IPS DF 6.9 (cell line): ENCODE results near the gene PRR12.

Source experiments
- DNase-seq: peaks from one replicate; pipeline ENCODE4 v3.0.0-alpha.2; 2013; ENCODE audit warnings: low read depth, low spot score
- H3K27ac ChIP-seq: one replicate; pipeline ENCODE4 v1.5.1; 2013; ENCODE audit warnings: low read length, control low read depth
- H3K27me3 ChIP-seq: 2 replicates; pipeline ENCODE4 v1.6.1; 2013; ENCODE audit warnings: mild to moderate bottlenecking, low read length; ENCODE audit not compliant: control insufficient read depth, insufficient read depth
- H3K36me3 ChIP-seq: 2 replicates; pipeline ENCODE4 v1.6.1; 2013; ENCODE audit warnings: low read length; ENCODE audit not compliant: control insufficient read depth, insufficient read depth
- H3K4me1 ChIP-seq: 2 replicates; pipeline ENCODE4 v1.6.1; 2013; ENCODE audit warnings: low read length; ENCODE audit not compliant: control insufficient read depth, insufficient read depth
- H3K4me3 ChIP-seq: 2 replicates; pipeline ENCODE4 v1.5.1; 2013; ENCODE audit warnings: mild to moderate bottlenecking, low read length
- H3K9me3 ChIP-seq: 2 replicates; pipeline ENCODE4 v1.6.1; 2013; ENCODE audit warnings: low read length, inconsistent platforms; ENCODE audit not compliant: control insufficient read depth, insufficient read depth
- WGBS: extraction: QIAGEN DNeasy Blood & Tissue Kit; methylation state at CpG from one replicate; pipeline ENCODE4 v1.1.7; 2013; ENCODE audit warnings: mixed read lengths, missing lambda C conversion rate; ENCODE audit not compliant: insufficient read length, insufficient coverage; 5-methylcytosine and 5-hydroxymethylcytosine counted together

PRR12 gene

DNA sequence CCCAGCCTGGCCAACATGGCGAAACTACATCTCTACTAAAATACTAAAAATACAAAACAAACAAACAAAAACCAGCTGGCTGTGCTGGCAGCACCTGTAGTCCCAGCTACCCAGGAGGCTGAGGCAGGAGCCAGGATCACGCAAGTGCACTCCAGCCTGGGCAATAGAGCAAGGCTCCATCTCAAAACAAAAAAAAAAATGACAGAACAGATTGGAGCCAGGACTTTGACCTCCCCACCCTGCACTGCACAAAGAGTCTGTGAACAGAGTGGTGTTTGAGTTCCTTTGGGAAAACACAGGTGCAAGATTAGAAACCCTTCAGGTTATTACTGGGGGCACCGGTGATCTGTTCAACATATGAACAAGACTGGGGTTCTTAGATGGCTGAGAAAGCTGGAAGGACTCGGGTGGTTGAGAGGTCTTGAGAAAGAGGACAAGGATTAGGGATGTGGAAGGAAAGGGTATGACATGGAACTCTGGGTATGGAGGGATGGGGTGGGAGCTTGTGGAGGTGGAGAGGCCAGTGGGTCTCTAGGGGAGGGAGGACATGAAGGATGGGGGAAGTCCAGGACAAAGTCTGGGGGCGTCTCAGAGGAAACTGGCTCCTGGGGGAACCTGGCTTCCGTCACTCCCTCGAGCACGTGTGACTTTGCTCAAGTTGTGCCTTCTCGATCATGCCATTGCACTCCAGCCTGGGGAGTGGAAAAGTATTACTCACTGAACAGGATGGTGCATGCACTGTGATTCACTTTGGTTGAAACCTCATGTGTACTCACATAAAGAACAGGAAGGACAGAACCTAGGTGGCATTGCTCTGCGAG, 37.3 kb upstream of the PRR12 start:
- peaks cover 8% of the 10 kb centered on the region for H3K36me3 ChIP-seq
- H3K4me1 ChIP-seq: no peaks in the 10 kb centered on the region; the same call in 1 of the 2 replicates
- no peak overlapping the region for H3K4me3 ChIP-seq
- H3K9me3 ChIP-seq: no peaks in the 10 kb centered on the region
- 100% methylated on average over 1 of the region's 10 CpGs for WGBS
- no peak for DNase-seq
- H3K27me3 ChIP-seq: no peaks in the 10 kb centered on the region
- H3K27ac ChIP-seq: no peak overlapping the region

DNA sequence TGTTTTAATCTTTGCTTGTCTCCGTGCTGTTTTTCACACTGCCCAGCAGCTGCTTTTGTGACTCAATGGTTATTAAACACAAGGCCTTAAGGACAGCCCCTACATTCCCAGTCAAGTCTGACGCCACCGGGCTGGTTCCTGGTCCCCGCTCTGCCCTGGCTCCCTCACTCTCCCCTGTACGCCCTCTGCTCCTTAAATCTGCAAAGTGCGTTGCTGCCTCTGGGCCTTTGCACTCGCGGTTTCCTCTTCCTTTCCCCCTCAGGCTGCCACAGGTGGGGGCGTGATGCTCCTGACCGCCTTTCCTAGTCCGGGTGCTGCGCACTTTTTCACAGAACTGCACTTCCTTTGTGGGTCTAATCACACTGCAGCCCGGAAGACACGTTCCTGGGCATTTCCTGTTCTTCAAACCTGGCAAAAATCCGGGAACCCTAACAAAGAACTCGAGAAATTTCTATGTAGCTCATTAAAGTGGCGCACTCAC, 36.2 kb upstream of the PRR12 start:
- peaks cover 9% of the 10 kb centered on the region for H3K36me3 ChIP-seq
- H3K4me1 ChIP-seq: no peaks in the 10 kb centered on the region; the same call in 1 of the 2 replicates
- DNase-seq: no peak
- no peaks in the 10 kb centered on the region for H3K9me3 ChIP-seq
- H3K27me3 ChIP-seq: no peaks in the 10 kb centered on the region
- no CpG with 5 or more reads among the region's 17 CpGs for WGBS
- H3K27ac ChIP-seq: no peak overlapping the region
- H3K4me3 ChIP-seq: no peak overlapping the region

DNA sequence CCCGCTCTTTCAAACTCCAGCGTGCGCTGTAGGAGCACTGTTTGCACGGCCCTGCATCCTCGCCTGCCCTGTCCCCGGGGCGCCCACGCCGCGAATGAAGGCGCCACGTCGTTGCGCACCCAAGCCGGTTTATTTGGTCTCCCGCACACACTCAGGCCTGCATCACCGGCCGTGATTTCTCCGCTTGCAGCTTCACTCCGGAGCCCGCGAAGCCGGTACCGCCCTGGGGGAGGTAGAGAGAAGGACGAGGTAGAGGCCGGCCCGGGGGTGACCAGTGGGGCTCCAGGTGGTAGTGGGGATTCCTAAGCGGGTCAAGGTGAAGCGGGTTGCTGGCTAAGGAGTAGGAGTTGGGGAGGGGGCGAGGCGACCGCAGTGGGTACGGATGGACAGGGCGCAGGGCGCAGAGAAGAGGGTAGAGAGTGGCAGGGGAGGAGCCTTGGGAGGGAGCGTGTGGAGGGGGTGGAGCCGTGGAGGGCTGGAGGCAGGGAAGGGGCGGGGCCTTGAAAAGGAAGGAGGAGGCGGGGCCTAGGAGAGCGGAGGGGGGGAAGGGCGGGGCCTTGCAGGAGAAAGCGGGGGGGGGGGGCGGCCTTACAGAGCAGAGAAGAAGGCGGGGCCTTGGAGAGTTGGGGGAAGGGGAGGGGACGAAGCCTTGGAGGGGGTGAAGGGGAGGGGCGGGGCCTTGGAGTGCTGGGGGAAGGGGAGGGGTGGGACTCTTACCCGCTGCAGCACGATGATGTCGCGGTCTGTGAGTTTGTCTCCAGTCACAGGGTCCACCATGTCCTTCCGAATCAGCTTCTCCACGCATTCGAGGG, 35.2 kb upstream of the PRR12 start:
- peak overlapping the region; percentile 55; the same call in 1 of the 2 replicates for H3K4me3 ChIP-seq
- no CpG with 5 or more reads among the region's 53 CpGs for WGBS
- no peaks in the 10 kb centered on the region for H3K27me3 ChIP-seq
- no peaks in the 10 kb centered on the region; the same call in 1 of the 2 replicates for H3K4me1 ChIP-seq
- H3K27ac ChIP-seq: no peak overlapping the region
- peaks cover 12% of the 10 kb centered on the region for H3K36me3 ChIP-seq
- DNase-seq: no peak
- H3K9me3 ChIP-seq: no peaks in the 10 kb centered on the region

DNA sequence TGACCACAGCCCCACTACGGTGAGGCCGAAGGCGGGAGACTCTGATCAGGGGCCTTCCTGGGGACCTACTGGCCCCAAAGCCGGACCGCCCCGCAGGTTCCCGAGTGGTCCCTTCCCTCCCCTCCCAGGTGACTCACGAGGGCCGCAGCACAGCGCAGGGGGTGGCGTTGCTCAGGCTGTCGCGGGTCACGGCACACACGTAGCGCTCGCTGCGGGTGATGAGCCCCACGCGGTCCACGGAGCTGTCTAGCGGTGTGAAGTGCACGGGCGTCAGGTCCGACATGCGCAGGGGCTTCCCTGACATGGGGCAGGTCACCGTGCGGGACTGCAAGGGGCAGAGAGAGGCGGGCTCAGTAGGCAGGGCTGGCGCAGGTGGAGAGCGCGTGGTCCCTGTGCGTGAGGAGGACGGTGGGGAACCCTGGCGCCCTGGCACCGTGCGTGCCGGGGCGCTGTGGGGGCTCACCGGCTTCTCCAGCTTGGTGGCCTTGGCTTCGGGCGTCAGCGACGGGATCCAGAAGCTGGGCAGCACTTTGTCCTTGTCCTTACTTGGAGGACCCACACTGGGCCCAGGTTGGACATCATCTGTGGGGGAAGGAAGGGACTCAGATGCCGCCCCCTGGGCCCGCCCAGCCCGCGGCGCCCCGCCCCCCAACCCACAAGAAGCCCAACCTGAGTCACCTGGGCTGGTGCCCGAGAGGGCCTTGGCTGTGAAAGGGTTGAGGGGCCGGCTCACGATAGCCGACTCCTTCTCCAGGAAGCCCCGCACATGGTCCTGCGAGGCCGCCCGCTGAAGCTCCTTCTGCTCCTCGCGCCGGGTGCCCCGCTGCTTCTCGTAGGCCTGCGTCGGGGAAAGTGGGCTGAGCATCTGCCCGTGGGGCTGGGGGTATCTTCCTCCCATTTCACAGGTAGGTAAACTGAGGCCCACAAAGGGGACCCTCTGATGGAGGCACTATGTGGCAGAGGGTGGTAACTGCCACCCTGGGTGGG, 34.3 kb upstream of the PRR12 start:
- no peaks in the 10 kb centered on the region for H3K27me3 ChIP-seq
- no peaks in the 10 kb centered on the region; the same call in 1 of the 2 replicates for H3K4me1 ChIP-seq
- no peak overlapping the region for H3K27ac ChIP-seq
- H3K9me3 ChIP-seq: no peaks in the 10 kb centered on the region
- H3K4me3 ChIP-seq: peak overlapping the region; percentile 55; the same call in 1 of the 2 replicates
- DNase-seq: no peak
- peaks cover 12% of the 10 kb centered on the region for H3K36me3 ChIP-seq
- WGBS: no CpG with 5 or more reads among the region's 66 CpGs

DNA sequence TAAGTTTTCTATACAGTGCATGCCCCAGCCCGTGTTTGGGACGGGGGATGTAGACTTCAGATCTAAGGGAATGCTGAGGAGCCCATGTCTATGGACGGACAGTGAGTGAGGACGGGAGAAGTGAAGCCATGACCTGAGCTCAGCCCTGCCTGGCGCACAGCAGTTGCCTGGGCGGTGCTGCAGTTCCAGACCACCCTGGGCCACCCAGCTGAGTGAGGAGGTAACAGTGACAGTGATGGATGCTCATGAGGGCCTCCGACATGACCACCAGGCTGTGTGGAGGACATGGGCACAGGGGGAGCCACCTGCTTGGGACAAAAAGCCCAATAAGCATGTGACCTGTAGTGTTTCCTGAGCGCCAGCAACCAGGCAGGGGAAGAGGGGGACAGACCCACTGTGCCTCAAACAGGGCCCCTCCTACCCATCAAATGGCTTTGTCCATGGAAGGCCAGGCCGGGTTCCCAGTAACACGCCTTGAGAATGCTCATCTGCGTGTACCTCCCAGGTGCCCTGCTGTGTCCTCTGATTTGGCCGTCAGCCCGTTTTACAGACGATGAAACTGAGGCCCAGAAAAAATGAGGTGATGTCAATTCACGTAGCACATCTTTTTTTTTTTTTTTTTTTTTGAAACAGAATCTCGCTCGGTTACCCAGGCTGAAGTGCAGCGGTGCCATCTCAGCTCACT, 33.2 kb upstream of the PRR12 start:
- H3K36me3 ChIP-seq: peaks cover 12% of the 10 kb centered on the region
- no peaks in the 10 kb centered on the region for H3K9me3 ChIP-seq
- H3K4me1 ChIP-seq: no peaks in the 10 kb centered on the region; the same call in 1 of the 2 replicates
- no peak overlapping the region for H3K4me3 ChIP-seq
- H3K27ac ChIP-seq: no peak overlapping the region
- no CpG with 5 or more reads among the region's 18 CpGs for WGBS
- H3K27me3 ChIP-seq: no peaks in the 10 kb centered on the region
- DNase-seq: no peak

DNA sequence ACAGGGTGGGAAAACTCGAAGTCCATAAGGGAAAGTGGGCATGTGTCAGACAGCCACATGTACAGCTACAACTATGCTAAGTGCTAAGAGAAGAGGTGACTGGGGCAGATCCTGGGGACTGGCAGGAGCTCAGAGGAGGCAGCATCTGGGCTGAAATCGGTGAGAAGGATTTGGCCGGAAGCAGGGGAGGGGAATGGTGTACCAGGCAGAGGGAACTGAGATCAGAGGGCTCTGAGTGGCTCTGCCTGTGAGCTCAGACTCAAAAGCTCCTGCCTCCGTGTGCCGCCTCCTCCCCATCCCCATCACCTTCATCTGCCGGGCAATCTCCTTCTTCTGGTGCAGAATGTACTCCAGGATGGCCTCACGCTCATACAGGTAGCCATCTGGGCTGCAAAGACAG, 32.4 kb upstream of the PRR12 start:
- Histone ChIP-seq H3K27me3 (no peaks in the 10 kb centered on the region), H3K27ac (no peak overlapping the region), H3K4me1 (no peaks in the 10 kb centered on the region; the same call in 1 of the 2 replicates), H3K4me3 (no peak overlapping the region), H3K36me3 (peaks cover 12% of the 10 kb centered on the region), H3K9me3 (no peaks in the 10 kb centered on the region)
- no CpG with 5 or more reads among the region's 7 CpGs for WGBS
- DNase-seq: no peak

DNA sequence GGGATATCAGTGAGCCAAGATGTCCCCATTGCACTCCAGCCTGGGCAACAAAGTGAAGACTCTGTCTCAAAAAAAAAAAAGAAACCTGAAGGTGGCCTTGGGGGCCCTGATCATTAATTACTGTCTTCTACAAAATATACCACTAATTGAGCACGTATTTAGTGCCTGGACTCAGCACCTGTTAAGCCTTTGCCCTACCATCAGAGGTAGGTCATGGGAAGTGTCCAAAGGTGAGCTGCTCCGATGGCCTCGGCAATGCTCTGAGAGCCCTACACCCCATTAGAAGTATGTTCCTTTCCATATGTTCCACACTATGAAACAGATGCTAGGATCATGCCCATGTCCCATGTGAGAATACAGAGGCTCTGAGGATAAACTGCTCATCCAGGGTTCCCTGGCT, 31.5 kb upstream of the PRR12 start:
- H3K4me3 ChIP-seq: no peak overlapping the region
- no peaks in the 10 kb centered on the region; the same call in 1 of the 2 replicates for H3K4me1 ChIP-seq

DNA sequence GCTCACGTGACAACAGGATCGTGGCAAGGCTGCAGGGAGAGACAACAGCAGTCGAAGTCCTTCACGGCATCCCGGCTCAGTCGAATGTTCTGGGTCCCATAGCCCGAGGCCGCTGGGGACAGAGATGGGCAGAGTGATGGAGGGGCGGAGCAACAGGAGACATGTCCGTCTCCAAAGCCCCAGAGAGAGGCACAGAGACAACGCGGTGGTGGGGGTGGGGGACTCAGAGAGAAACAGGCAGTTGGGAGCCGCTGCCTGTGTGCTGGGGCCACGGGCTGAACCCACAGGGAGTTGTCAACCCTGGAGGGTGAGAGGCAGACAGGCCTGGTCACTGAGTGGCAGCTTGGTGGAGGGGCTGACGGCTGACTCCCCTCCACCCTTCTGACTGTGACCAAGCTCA, 31.1 kb upstream of the PRR12 start:
- no peaks in the 10 kb centered on the region for H3K9me3 ChIP-seq
- H3K4me3 ChIP-seq: no peak overlapping the region; the same call in 1 of the 2 replicates
- peaks cover 9% of the 10 kb centered on the region for H3K36me3 ChIP-seq
- no CpG with 5 or more reads among the region's 15 CpGs for WGBS
- no peaks in the 10 kb centered on the region; the same call in 1 of the 2 replicates for H3K4me1 ChIP-seq
- no peak for DNase-seq
- no peaks in the 10 kb centered on the region for H3K27me3 ChIP-seq
- no peak overlapping the region for H3K27ac ChIP-seq

More for the DNA sequence above, 31.5 kb upstream of the PRR12 start:
- no peaks in the 10 kb centered on the region for H3K9me3 ChIP-seq
- no CpG with 5 or more reads among the region's 3 CpGs for WGBS
- no peak for DNase-seq
- H3K27ac ChIP-seq: no peak overlapping the region
- peaks cover 12% of the 10 kb centered on the region for H3K36me3 ChIP-seq
- no peaks in the 10 kb centered on the region for H3K27me3 ChIP-seq

DNA sequence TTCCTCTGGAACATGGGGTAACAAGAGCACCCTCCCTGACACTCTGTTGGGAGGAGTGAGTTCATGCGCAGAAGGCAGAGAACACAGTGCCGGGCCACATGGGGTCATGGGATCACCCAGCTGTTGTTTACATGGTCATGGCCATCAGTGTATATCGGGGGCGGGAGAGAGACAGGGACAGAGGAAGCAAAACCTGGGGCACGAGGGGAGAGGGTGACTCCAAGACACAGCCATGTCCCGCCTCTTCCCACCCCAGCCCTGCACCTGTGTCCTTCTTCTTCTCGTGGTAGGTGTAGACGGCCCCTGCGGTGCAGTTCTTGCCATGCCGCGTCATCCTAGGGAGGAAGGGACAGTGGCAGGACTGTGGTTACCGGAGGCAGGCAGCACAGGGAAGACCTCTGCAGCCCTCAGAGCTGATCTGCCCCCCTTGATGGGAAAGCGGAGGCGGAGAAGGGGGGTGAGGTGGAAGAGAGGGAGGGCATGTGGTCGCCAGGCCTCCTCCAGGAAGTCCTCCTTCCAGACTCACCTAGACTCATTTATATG, 30.6 kb upstream of the PRR12 start:
- Histone ChIP-seq H3K27me3 (no peaks in the 10 kb centered on the region), H3K36me3 (peaks cover 9% of the 10 kb centered on the region), H3K9me3 (no peaks in the 10 kb centered on the region), H3K4me3 (no peak overlapping the region), H3K4me1 (no peaks in the 10 kb centered on the region; the same call in 1 of the 2 replicates), H3K27ac (no peak overlapping the region)
- WGBS: no CpG with 5 or more reads among the region's 15 CpGs
- no peak for DNase-seq
